Measurements from ENCODE around the gene GUCD1. TPM values are rescaled to one million over a fixed set of nuclear protein-coding genes. Genes with fewer than 3 reads are reported as not detected.

The GUCD1 gene
- total and polyA plus RNA-seq, 7 donors = 85.6 to 301 (median 98.6) TPM

DNA sequence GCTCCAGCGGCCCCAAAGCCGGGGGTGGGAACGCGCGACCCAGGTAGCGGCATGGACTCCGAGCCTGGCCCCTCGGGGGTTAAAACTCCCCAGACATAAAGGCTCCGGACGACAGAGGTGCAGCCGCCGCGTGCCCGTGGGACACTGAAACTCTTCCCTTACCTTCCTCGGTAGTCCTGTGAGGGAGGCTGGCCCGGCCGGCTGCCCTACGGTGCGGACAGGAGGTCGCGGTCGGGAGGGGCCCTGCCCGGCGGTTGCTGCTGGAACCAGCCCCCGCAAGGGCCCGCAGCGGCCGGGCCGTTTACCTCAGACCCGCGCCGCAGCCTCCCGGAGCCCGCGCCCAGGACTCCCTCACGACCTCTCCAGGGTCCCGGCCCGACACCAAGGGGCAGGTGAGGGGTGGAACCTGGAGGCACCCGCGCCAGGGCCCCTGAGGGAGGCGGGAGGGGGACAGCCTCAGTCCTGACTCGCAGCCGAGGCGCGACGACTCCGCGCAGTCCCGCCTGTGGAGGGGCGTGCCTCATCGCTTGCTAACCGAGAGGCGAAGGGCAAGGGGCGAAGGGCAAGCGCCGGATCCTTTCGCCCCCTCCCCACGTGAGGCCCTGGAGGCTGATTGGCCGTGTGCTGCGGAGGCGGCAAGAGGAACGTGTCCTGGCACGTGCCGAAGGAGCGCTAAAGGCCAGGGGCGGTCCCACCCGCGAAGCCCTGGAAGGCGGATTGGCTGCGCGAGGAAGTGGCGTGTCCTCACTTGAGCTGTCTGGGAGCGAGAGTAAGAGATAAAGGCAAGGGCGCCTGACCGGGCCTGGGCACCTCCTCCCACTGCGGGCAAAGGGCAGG, 60.2 kb downstream of the GUCD1 start, which contains the start of gene UPB1:
UPB1 (plus strand) TSS at position 805 of the 837 bp plus-strand sequence. CDS start 72 bp downstream, outside the sequence.
- intact Hi-C loops (cut with DNase I) = loop anchor here (5.0 kb wide), 1 partner anchor 52 kb away; no protein-coding TSS in a partner anchor
- no peak for DNase-seq
- Histone ChIP-seq H3K36me3 (no peaks in the 10 kb centered on the region), H3K27me3 (peaks cover 7 to 29% (median 24%) of the 10 kb centered on the region in 3 donors), H3K4me3 (peak within 1 kb of the TSS in 2 of 4 donors; percentile 26), H3K9me3 (no peaks in the 10 kb centered on the region), H3K4me1 (peaks cover 0 to 11% (median 10%) of the 10 kb centered on the region in 4 donors), H3K27ac (no peak within 1 kb of the TSS)
- 22 to 32% methylated on average over 76 of the region's 76 CpGs for WGBS, 2 donors
- TF ChIP-seq, protein P1, sequence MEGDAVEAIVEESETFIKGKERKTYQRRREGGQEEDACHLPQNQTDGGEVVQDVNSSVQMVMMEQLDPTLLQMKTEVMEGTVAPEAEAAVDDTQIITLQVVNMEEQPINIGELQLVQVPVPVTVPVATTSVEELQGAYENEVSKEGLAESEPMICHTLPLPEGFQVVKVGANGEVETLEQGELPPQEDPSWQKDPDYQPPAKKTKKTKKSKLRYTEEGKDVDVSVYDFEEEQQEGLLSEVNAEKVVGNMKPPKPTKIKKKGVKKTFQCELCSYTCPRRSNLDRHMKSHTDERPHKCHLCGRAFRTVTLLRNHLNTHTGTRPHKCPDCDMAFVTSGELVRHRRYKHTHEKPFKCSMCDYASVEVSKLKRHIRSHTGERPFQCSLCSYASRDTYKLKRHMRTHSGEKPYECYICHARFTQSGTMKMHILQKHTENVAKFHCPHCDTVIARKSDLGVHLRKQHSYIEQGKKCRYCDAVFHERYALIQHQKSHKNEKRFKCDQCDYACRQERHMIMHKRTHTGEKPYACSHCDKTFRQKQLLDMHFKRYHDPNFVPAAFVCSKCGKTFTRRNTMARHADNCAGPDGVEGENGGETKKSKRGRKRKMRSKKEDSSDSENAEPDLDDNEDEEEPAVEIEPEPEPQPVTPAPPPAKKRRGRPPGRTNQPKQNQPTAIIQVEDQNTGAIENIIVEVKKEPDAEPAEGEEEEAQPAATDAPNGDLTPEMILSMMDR (IDR thresholded peaks at IDR 0.05) = no peak
- TF ChIP-seq POLR2AphosphoS5 (IDR thresholded peaks at IDR 0.05) (no peak), POLR2A (IDR thresholded peaks at IDR 0.05) (no peak), EP300 (IDR thresholded peaks at IDR 0.05) (no peak)

DNA sequence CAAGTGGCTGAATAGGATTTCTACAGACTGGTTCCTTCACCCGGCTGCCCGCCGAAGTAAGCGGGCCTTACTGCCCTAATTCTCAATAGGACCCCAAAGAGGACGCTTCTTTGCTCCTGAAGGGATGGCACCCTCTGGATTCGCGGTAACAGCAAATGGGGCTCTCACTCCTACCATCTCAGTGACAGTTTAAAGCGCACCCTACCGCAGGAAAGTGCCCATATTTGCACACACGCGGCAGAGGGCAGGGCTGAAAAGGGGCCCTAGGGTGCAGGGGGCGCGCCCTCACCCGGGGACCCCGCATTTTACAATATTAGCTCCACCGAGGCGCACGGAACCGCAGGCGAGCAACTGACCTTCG, 60.8 kb downstream of the GUCD1 start:
- H3K9me3 ChIP-seq = no peaks in the 10 kb centered on the region
- no peak for DNase-seq
- no peaks in the 10 kb centered on the region for H3K36me3 ChIP-seq
- intact Hi-C loops (cut with DNase I) = loop anchor here (5.0 kb wide), 1 partner anchor 52 kb away; no protein-coding TSS in a partner anchor
- no peak overlapping the region for H3K27ac ChIP-seq
- H3K27me3 ChIP-seq = peaks cover 7 to 29% (median 24%) of the 10 kb centered on the region in 3 donors
- 22 to 44% methylated on average over 21 of the region's 21 CpGs for WGBS, 2 donors
- TF ChIP-seq POLR2A (IDR thresholded peaks at IDR 0.05) = no peak
- TF ChIP-seq, protein P1 (IDR thresholded peaks at IDR 0.05) = no peak
- no peak for TF ChIP-seq EP300 (IDR thresholded peaks at IDR 0.05)
- no peak for TF ChIP-seq POLR2AphosphoS5 (IDR thresholded peaks at IDR 0.05)
- H3K4me1 ChIP-seq = peaks cover 0 to 11% (median 10%) of the 10 kb centered on the region in 4 donors
- peak overlapping the region in 2 of 4 donors; percentile 26 for H3K4me3 ChIP-seq

DNA sequence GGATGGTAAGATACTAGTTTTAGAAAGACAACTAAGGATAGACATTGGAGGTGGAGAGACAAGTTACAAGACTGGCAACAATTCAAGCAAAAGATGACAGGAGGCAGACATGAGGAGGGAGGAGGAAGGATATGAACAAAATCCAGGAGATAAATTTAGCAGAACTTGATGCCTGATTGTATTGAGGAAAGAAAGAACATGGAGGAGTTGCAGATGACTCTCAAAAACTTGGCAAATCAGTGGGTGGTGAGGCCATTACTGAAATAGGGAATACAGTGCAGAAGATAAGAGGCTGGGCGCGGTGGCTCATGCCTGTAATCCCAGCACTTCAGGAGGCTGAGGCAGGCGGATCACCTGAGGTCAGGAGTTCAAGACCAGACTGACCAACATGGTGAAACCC, 62.5 kb downstream of the GUCD1 start:
- 84 to 96% methylated on average over 3 of the region's 3 CpGs for WGBS, 2 donors
- no peak for DNase-seq
- Histone ChIP-seq H3K27me3 (peaks cover 7 to 29% (median 24%) of the 10 kb centered on the region in 3 donors), H3K4me1 (peaks cover 0 to 11% (median 10%) of the 10 kb centered on the region in 4 donors), H3K36me3 (no peaks in the 10 kb centered on the region), H3K9me3 (no peaks in the 10 kb centered on the region), H3K27ac (no peak overlapping the region), H3K4me3 (no peak overlapping the region)
- intact Hi-C loops (cut with DNase I) = loop anchor here (5.0 kb wide), 1 partner anchor 50 kb away; no protein-coding TSS in a partner anchor
- TF ChIP-seq EP300 (IDR thresholded peaks at IDR 0.05) (no peak), POLR2A (IDR thresholded peaks at IDR 0.05) (no peak), POLR2AphosphoS5 (IDR thresholded peaks at IDR 0.05) (no peak)
- TF ChIP-seq, protein P1 (IDR thresholded peaks at IDR 0.05) = no peak

Other genes starting within 250 kb of the GUCD1 start
- 1 to 10 TPM; 2.1 to 5.3 (median 3.3) TPM for gene ADORA2A, start 127.5 kb downstream of the GUCD1 start, total RNA-seq
- 1 to 10 TPM; 1.2 to 9.3 (median 1.8) TPM for gene ADORA2A, start 127.5 kb downstream of the GUCD1 start, polyA plus RNA-seq
- gene UPB1, start 59.8 kb downstream of the GUCD1 start, total RNA-seq = under 1 TPM in 2 of 4 donors, not detected in 2; 0.36 to 0.83 TPM
- under 1 TPM in 1 of 3 donors, not detected in 2; 0.28 TPM for gene UPB1, start 59.8 kb downstream of the GUCD1 start, polyA plus RNA-seq
- gene SNRPD3, start 861 bp upstream of the GUCD1 start, total RNA-seq = 100 to 1,000 TPM; 104 to 156 (median 133) TPM
- gene SNRPD3, start 861 bp upstream of the GUCD1 start, polyA plus RNA-seq = 100 to 1,000 TPM; 111 to 159 (median 146) TPM
- 10 to 100 TPM; 11.1 to 18.6 (median 13.8) TPM for gene LRRC75B, start 37.9 kb upstream of the GUCD1 start, total RNA-seq
- gene LRRC75B, start 37.9 kb upstream of the GUCD1 start, polyA plus RNA-seq = 10 to 100 TPM in 1 of 3 donors, 1 to 10 TPM in 2; 2.5 to 14.4 (median 8.1) TPM
- 1 to 10 TPM; 2.9 to 5.4 (median 3.7) TPM for gene GGT1, start 48.1 kb upstream of the GUCD1 start, total RNA-seq
- gene GGT1, start 48.1 kb upstream of the GUCD1 start, polyA plus RNA-seq = 10 to 100 TPM; 12.6 to 33.1 (median 26.7) TPM
- not detected for gene PIWIL3, start 219.6 kb upstream of the GUCD1 start, total RNA-seq
- not detected for gene PIWIL3, start 219.6 kb upstream of the GUCD1 start, polyA plus RNA-seq